Measurements from ENCODE around the gene ITIH3. TPM values are rescaled to one million over a fixed set of nuclear protein-coding genes. Genes with fewer than 3 reads are reported as not detected.

ITIH3 gene
- total and polyA plus RNA-seq, 10 of the 15 experiments (the other 5 are each of a cell fraction or from before 2014, with no cell fraction given): 0.07 to 0.17 (median 0.15) TPM; not detected in 7

DNA sequence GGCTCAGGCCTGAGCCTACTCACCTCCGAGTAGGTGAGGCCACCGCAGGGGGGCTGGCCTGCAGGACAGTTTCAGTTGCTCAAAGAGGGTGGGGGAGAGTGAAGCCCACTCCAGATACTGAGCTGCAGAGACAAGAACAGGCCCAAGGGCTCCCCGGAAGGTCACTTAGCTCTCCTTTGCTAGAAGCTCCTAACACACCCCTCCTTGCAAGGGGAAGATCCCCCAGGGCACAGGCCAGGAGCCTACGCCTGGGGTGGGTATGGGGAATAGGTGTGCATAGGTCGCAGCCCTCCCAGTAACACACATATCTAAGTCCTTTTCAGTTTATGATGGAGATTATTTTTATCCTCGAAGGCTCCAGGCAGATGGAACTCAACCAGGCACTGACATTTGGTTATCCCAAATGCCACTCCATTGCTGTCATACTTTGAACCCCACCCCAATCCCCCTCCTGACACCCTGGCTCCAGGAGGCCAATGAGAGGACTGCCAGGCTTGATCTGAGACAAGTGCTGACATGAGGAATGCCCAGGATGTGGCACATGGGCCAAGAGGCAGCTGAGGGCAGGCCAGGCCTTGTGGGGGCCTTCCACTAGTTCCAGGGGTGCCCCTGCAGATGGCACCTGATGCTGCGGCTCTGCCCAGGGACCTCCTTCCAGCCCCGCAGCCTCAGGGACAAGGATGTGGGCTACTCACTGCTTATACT is 41.3 kb downstream of the ITIH3 start:
- Histone ChIP-seq H2AFZ (ENCODE audit: control insufficient read depth, low read depth, low read length) (no peak overlapping the region), H3K4me2 (ENCODE audit: control insufficient read depth, insufficient read depth) (no peak overlapping the region), H3K4me1 (ENCODE audit: control insufficient read depth, insufficient read depth, low read length) (no peaks in the 10 kb centered on the region; the same call in 1 of the 2 replicates), H3K79me2 (ENCODE audit: control insufficient read depth, insufficient read depth, low read length) (no peaks in the 10 kb centered on the region), H3K36me3 (ENCODE audit: control insufficient read depth in 2 of 2, insufficient read depth in 2 of 2, low read length in 1 of 2) (peaks cover 1 to 5% of the 10 kb centered on the region in 2 experiments; a peak in 3 of 4 replicates), H3K9me3 (replicated peaks; ENCODE audit: control insufficient read depth, insufficient read depth, low read length) (no peaks in the 10 kb centered on the region), H3K9ac (ENCODE audit: control insufficient read depth, insufficient read depth, low read length) (no peak overlapping the region), H3K27ac (ENCODE audit: control insufficient read depth, insufficient read depth) (no peak overlapping the region), H3K27me3 (replicated peaks in 1 of 2; ENCODE audit: control insufficient read depth in 2 of 2, insufficient read depth in 2 of 2, low read length in 1 of 2) (no peaks in the 10 kb centered on the region), H3K4me3 (no peak overlapping the region), H4K20me1 (ENCODE audit: control insufficient read depth, insufficient read depth) (no peaks in the 10 kb centered on the region)
- no peak for ATAC-seq
- ChIA-PET RAD21 (ENCODE audit: unreplicated experiment) (no interaction called here), CTCF (no interaction called here), POLR2A (no interaction called here), SMC1A (ENCODE audit: uncharacterized antibody, unreplicated experiment) (interaction anchor here (1.3 kb wide), 1 partner anchor 10 kb away, joined by 4 read pairs; no protein-coding TSS in a partner anchor)
- intact Hi-C loops (cut with micrococcal nuclease; ENCODE audit: unreplicated experiment): no loop called here
- no peak for FAIRE-seq
- no peak for DNase-seq (ENCODE audit: low read depth, low spot score)
- no peak for TF ChIP-seq TBL1XR1 (IDR thresholded peaks at IDR 0.05; ENCODE audit: low read depth, low read length)
- no peak for TF ChIP-seq RBBP5 (conservative IDR thresholded peaks at IDR 0.05)
- TF ChIP-seq, protein P1, sequence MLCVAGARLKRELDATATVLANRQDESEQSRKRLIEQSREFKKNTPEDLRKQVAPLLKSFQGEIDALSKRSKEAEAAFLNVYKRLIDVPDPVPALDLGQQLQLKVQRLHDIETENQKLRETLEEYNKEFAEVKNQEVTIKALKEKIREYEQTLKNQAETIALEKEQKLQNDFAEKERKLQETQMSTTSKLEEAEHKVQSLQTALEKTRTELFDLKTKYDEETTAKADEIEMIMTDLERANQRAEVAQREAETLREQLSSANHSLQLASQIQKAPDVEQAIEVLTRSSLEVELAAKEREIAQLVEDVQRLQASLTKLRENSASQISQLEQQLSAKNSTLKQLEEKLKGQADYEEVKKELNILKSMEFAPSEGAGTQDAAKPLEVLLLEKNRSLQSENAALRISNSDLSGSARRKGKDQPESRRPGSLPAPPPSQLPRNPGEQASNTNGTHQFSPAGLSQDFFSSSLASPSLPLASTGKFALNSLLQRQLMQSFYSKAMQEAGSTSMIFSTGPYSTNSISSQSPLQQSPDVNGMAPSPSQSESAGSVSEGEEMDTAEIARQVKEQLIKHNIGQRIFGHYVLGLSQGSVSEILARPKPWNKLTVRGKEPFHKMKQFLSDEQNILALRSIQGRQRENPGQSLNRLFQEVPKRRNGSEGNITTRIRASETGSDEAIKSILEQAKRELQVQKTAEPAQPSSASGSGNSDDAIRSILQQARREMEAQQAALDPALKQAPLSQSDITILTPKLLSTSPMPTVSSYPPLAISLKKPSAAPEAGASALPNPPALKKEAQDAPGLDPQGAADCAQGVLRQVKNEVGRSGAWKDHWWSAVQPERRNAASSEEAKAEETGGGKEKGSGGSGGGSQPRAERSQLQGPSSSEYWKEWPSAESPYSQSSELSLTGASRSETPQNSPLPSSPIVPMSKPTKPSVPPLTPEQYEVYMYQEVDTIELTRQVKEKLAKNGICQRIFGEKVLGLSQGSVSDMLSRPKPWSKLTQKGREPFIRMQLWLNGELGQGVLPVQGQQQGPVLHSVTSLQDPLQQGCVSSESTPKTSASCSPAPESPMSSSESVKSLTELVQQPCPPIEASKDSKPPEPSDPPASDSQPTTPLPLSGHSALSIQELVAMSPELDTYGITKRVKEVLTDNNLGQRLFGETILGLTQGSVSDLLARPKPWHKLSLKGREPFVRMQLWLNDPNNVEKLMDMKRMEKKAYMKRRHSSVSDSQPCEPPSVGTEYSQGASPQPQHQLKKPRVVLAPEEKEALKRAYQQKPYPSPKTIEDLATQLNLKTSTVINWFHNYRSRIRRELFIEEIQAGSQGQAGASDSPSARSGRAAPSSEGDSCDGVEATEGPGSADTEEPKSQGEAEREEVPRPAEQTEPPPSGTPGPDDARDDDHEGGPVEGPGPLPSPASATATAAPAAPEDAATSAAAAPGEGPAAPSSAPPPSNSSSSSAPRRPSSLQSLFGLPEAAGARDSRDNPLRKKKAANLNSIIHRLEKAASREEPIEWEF (IDR thresholded peaks at IDR 0.05; ENCODE audit: insufficient replicate concordance, low read depth, low read length): no peak
- TF ChIP-seq EZH2 (IDR thresholded peaks at IDR 0.05; ENCODE audit: borderline replicate concordance, control insufficient read depth, low read depth, low read length): no peak
- no peak for TF ChIP-seq MEF2A (IDR thresholded peaks at IDR 0.05; ENCODE audit: insufficient read depth, low read depth, low read length)
- TF ChIP-seq, protein P2, sequence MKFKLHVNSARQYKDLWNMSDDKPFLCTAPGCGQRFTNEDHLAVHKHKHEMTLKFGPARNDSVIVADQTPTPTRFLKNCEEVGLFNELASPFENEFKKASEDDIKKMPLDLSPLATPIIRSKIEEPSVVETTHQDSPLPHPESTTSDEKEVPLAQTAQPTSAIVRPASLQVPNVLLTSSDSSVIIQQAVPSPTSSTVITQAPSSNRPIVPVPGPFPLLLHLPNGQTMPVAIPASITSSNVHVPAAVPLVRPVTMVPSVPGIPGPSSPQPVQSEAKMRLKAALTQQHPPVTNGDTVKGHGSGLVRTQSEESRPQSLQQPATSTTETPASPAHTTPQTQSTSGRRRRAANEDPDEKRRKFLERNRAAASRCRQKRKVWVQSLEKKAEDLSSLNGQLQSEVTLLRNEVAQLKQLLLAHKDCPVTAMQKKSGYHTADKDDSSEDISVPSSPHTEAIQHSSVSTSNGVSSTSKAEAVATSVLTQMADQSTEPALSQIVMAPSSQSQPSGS (IDR thresholded peaks at IDR 0.05; ENCODE audit: low read length): no peak
- no peak for TF ChIP-seq YBX1 (IDR thresholded peaks at IDR 0.05)
- no peak for TF ChIP-seq IKZF1 (conservative IDR thresholded peaks at IDR 0.05)
- TF ChIP-seq, protein P3, sequence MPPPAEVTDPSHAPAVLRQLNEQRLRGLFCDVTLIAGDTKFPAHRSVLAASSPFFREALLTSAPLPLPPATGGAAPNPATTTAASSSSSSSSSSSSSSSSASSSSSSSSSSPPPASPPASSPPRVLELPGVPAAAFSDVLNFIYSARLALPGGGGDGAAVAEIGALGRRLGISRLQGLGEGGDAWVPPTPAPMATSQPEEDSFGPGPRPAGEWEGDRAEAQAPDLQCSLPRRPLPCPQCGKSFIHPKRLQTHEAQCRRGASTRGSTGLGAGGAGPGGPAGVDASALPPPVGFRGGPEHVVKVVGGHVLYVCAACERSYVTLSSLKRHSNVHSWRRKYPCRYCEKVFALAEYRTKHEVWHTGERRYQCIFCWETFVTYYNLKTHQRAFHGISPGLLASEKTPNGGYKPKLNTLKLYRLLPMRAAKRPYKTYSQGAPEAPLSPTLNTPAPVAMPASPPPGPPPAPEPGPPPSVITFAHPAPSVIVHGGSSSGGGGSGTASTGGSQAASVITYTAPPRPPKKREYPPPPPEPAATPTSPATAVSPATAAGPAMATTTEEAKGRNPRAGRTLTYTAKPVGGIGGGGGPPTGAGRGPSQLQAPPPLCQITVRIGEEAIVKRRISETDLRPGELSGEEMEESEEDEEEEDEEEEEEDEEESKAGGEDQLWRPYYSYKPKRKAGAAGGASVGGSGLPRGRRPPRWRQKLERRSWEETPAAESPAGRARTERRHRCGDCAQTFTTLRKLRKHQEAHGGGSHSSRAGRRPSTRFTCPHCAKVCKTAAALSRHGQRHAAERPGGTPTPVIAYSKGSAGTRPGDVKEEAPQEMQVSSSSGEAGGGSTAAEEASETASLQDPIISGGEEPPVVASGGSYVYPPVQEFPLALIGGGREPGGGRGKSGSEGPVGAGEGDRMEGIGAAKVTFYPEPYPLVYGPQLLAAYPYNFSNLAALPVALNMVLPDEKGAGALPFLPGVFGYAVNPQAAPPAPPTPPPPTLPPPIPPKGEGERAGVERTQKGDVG (CRISPR knock-in tag; IDR thresholded peaks at IDR 0.05): no peak
- no peak for TF ChIP-seq BMI1 (IDR thresholded peaks at IDR 0.05; ENCODE audit: borderline replicate concordance)
- TF ChIP-seq CHD2 (IDR thresholded peaks at IDR 0.05; ENCODE audit: borderline replicate concordance, low read depth, low read length): no peak
- no TSS peak for BruUV-seq (replicated peaks)
- in situ Hi-C loops (cut with MboI): no loop called here
- 91% methylated on average over 8 of the region's 8 CpGs for WGBS (ENCODE audit: insufficient coverage, insufficient replicate concordance, low lambda C conversion rate, missing lambda C conversion rate)
